HepG2 (cell line): ENCODE data around the gene BMPR1B. TPM values are rescaled to one million over a fixed set of nuclear protein-coding genes. Genes with fewer than 3 reads are reported as not detected.

Experiments used
- ATAC-seq: fragments of 200-7000 bp; cut with Tn5 transposase; 3 replicates; pipeline ENCODE4 v1.9.1; 2020; ENCODE audit warnings: mild to moderate bottlenecking, moderate library complexity
- BruUV-seq: library from RNA; stranded (reverse); fragments of 400-500 nt; replicated peaks from 2 replicates; lab custom pipeline; 2021; lab: Mats Ljungman, UMichigan
- CTCF ChIA-PET: fragments of 300-600 bp; formaldehyde crosslinking; extraction: SDS; loops from one replicate; lab custom pipeline; 2021; ENCODE audit warnings: low total read pairs, inconsistent platforms, low intra/inter-chr PET ratio; lab: Yijun Ruan, JAX
- POLR2A ChIA-PET: fragments of 350-600 bp; sonication (Branson Sonifier 250); formaldehyde crosslinking; loops from one replicate; lab custom pipeline; 2020; ENCODE audit warnings: antibody characterized with exemption, inconsistent platforms; lab: Yijun Ruan, JAX
- DNase-seq: peaks from one replicate; pipeline ENCODE4 v3.0.0-alpha.2; 2015; ENCODE audit warnings: low spot score
- FAIRE-seq: peaks from 3 replicates; lab custom pipeline; 2011; peaks lifted over from hg19 to GRCh38; lab: Jason Lieb, UNC
- H2AFZ ChIP-seq: one replicate; pipeline ENCODE4 v1.6.1; 2011; ENCODE audit warnings: low read length, inconsistent platforms
- H3K27ac ChIP-seq: fragments of 300-600 bp; 3 replicates; pipeline ENCODE4 v1.8.0; 2011; ENCODE audit warnings: mixed run types, mild to moderate bottlenecking, mixed read lengths, low read length, inconsistent platforms; ENCODE audit not compliant: insufficient read depth; ENCODE audit errors: extremely low read length
- H3K27me3 ChIP-seq, 2 experiments: fragments of 200-600 bp in 1 of 2; 2 replicates in 1 of 2; 3 replicates in 1 of 2; pipeline versions ENCODE4 v1.6.0 to v1.8.0; 2011; ENCODE audit warnings: low read length in 2 of 2, mild to moderate bottlenecking in 2 of 2, moderate library complexity in 2 of 2, inconsistent platforms in 1 of 2; ENCODE audit not compliant: insufficient read depth in 2 of 2, control insufficient read depth in 1 of 2
- H3K36me3 ChIP-seq, 2 experiments: fragments of 200-600 bp in 1 of 2; replicated peaks in 1 of 2; 2 replicates in 1 of 2; 3 replicates in 1 of 2; pipeline versions ENCODE4 v1.5.1 to v1.8.0; 2011; ENCODE audit warnings: low read length in 2 of 2, inconsistent platforms in 1 of 2; ENCODE audit not compliant: insufficient read depth in 2 of 2, control insufficient read depth in 1 of 2
- H3K4me1 ChIP-seq: 2 replicates; pipeline ENCODE4 v1.5.1; 2012; ENCODE audit warnings: low read length, inconsistent platforms; ENCODE audit not compliant: insufficient read depth
- H3K4me2 ChIP-seq: 2 replicates; pipeline ENCODE4 v1.6.0; 2011; ENCODE audit warnings: low read depth, low read length, inconsistent platforms
- H3K4me3 ChIP-seq, 3 experiments: fragments of 200-600 bp in 1 of 3; sonication (generic), shearing (Covaris generic) in 1 of 3; replicated peaks in 1 of 3; 2 replicates each; pipeline ENCODE4 v1.5.1; 2011 to 2016; ENCODE audit warnings: low read length in 3 of 3, inconsistent platforms in 2 of 3, low read depth in 2 of 3, mild to moderate bottlenecking in 2 of 3, control low read depth in 1 of 3, mixed read lengths in 1 of 3; ENCODE audit not compliant: insufficient read depth in 1 of 3
- H3K79me2 ChIP-seq: one replicate; pipeline ENCODE4 v1.6.1; 2011; ENCODE audit warnings: low read length, inconsistent platforms; ENCODE audit not compliant: insufficient read depth
- H3K9ac ChIP-seq: 2 replicates; pipeline ENCODE4 v1.6.0; 2011; ENCODE audit warnings: mild to moderate bottlenecking, low read depth, low read length, inconsistent platforms; ENCODE audit not compliant: insufficient read depth
- H3K9me3 ChIP-seq: 2 replicates; pipeline ENCODE4 v1.5.1; 2012; ENCODE audit warnings: mild to moderate bottlenecking, low read length
- H4K20me1 ChIP-seq: 2 replicates; pipeline ENCODE4 v1.6.0; 2011; ENCODE audit warnings: inconsistent platforms, mild to moderate bottlenecking, low read length, moderate library complexity; ENCODE audit not compliant: insufficient read depth
- ARID2 ChIP-seq: sonication (generic); formaldehyde crosslinking; IDR thresholded peaks from 2 replicates; pipeline ENCODE4 v1.8.1; 2022; ENCODE audit warnings: mild to moderate bottlenecking, missing genetic modification reagents, borderline replicate concordance
- CAMTA2 ChIP-seq: sonication (generic); formaldehyde crosslinking; IDR thresholded peaks from 2 replicates; pipeline ENCODE4 v1.4.0; 2020; ENCODE audit warnings: mild to moderate bottlenecking, missing genetic modification reagents, borderline replicate concordance
- E2F5 ChIP-seq: sonication (generic); formaldehyde crosslinking; conservative IDR thresholded peaks from 2 replicates; pipeline ENCODE4 v1.4.0; 2020; ENCODE audit warnings: missing genetic modification reagents
- HMGA1 ChIP-seq: sonication (generic); formaldehyde crosslinking; conservative IDR thresholded peaks from 2 replicates; pipeline ENCODE4 v1.4.0; 2020; ENCODE audit warnings: missing genetic modification reagents
- NAIF1 ChIP-seq: sonication (generic); formaldehyde crosslinking; IDR thresholded peaks from 2 replicates; pipeline ENCODE4 v1.5.0; 2020; ENCODE audit warnings: mild to moderate bottlenecking, missing genetic modification reagents, borderline replicate concordance
- NCOA1 ChIP-seq: sonication (generic); formaldehyde crosslinking; IDR thresholded peaks from 2 replicates; pipeline ENCODE4 v1.9.0; 2021; ENCODE audit warnings: missing genetic modification reagents
- NR2F1 ChIP-seq, 2 experiments: fragments of 450-650 bp in 1 of 2; formaldehyde crosslinking in 1 of 2; IDR thresholded peaks; 2 replicates each; pipeline versions ENCODE4 v1.5.0 to v1.6.1; 2016 to 2020; ENCODE audit warnings: mild to moderate bottlenecking in 1 of 2, missing compliant biosample characterization in 1 of 2, missing genetic modification reagents in 1 of 2, moderate library complexity in 1 of 2
- PREB ChIP-seq: sonication (generic); formaldehyde crosslinking; IDR thresholded peaks from 2 replicates; pipeline ENCODE4 v1.4.0; 2020; ENCODE audit warnings: missing genetic modification reagents
- SUZ12 ChIP-seq: fragments of 150-350 bp; IDR thresholded peaks from 2 replicates; pipeline ENCODE4 v1.6.1; 2014; ENCODE audit warnings: low read depth, low read length
- UBTF ChIP-seq: sonication (generic); formaldehyde crosslinking; IDR thresholded peaks from 2 replicates; pipeline ENCODE4 v1.4.0; 2020; ENCODE audit warnings: mild to moderate bottlenecking, missing genetic modification reagents
- ZBTB7A ChIP-seq: sonication (generic); formaldehyde crosslinking; IDR thresholded peaks from 2 replicates; pipeline ENCODE4 v1.8.0; 2022; ENCODE audit warnings: mild to moderate bottlenecking, missing genetic modification reagents
- ZFP90 ChIP-seq: sonication (generic); formaldehyde crosslinking; IDR thresholded peaks from 2 replicates; pipeline ENCODE4 v1.8.0; 2022; ENCODE audit warnings: missing genetic modification reagents, mild to moderate bottlenecking, inconsistent platforms, borderline replicate concordance
- ZNF20 ChIP-seq: sonication (generic); formaldehyde crosslinking; IDR thresholded peaks from 2 replicates; pipeline ENCODE4 v1.4.0; 2020; ENCODE audit warnings: mild to moderate bottlenecking, moderate library complexity, missing genetic modification reagents
- ZNF574 ChIP-seq: sonication (generic); formaldehyde crosslinking; IDR thresholded peaks from 2 replicates; pipeline ENCODE4 v1.4.0; 2020; ENCODE audit warnings: missing genetic modification reagents
- ZNF597 ChIP-seq: sonication (generic); formaldehyde crosslinking; IDR thresholded peaks from 2 replicates; pipeline ENCODE4 v1.5.0; 2020; ENCODE audit warnings: missing genetic modification reagents
- ZNF724P ChIP-seq: sonication (generic); formaldehyde crosslinking; IDR thresholded peaks from 2 replicates; pipeline ENCODE4 v1.8.0; 2022; ENCODE audit warnings: missing genetic modification reagents, borderline replicate concordance
- ZNF781 ChIP-seq: sonication (generic); formaldehyde crosslinking; IDR thresholded peaks from 2 replicates; pipeline ENCODE4 v1.5.1; 2020; ENCODE audit warnings: borderline replicate concordance, mild to moderate bottlenecking, missing genetic modification reagents; ENCODE audit errors: not compliant biosample characterization
- WGBS: methylation state at CpG from one replicate; pipeline ENCODE4 v1.1.6; 2017; ENCODE audit warnings: low lambda C conversion rate; 5-methylcytosine and 5-hydroxymethylcytosine counted together
- in situ Hi-C: cut with HindIII; loops from 2 replicates; pipeline ENCODE4 v1.10.0; 2017; ENCODE audit warnings: low pct_unique_long_range_greater_than_20kb; ENCODE audit not compliant: extremely low pct_ligation_motif_present
- intact Hi-C: fragments of 100-400 bp; cut with micrococcal nuclease; formaldehyde crosslinking; loops from one replicate; pipeline ENCODE4 v1.10.0; 2022; ENCODE audit not compliant: unreplicated experiment
- polyA plus RNA-seq, 8 experiments: library from polyadenylated mRNA; depleted of rRNA in 3 of 8; stranded (reverse) in 7 of 8; unstranded in 1 of 8; fragments of >200 nt; fragmentation: Illumina TruSeq in 4 of 8; extraction: Trizol in 4 of 8; gene quantifications; 2 replicates each; pipeline versions ENCODE4 v1.2.1 to v1.2.3, GENCODE V29; 2011 to 2016; ENCODE audit warnings: low read depth in 4 of 8, missing spikeins in 1 of 8, mixed read lengths in 1 of 8; ENCODE audit not compliant: insufficient read depth in 1 of 8
- total RNA-seq, 5 experiments: library from RNA; depleted of rRNA; stranded (reverse); fragments of >200 nt; fragmentation: Illumina TruSeq; extraction: Trizol; gene quantifications; 2 replicates each; pipeline ENCODE4 v1.2.3, GENCODE V29; 2016; ENCODE audit warnings: low read depth in 1 of 5

BMPR1B gene
- total and polyA plus RNA-seq, 2 of the 13 experiments (the other 11 are each of a cell fraction or from before 2014, with no cell fraction given): 0.07 TPM; not detected in 1

GRCh38 chr4:94831607-94832006 is 73.9 kb downstream of the BMPR1B start:
- CTCF ChIA-PET: no interaction called here
- POLR2A ChIA-PET: no interaction called here
- TF ChIP-seq NAIF1 (CRISPR knock-in tag) (no peak), CAMTA2 (no peak), NR2F1 (CRISPR knock-in tag; IDR thresholded peaks at IDR 0.05) (no peak), SUZ12 (no peak), PREB (no peak), ZNF724P (no peak), ZNF781 (no peak), NCOA1 (CRISPR knock-in tag) (no peak), ZNF20 (CRISPR knock-in tag) (no peak), ZBTB7A (CRISPR knock-in tag) (no peak), ZFP90 (no peak), UBTF (CRISPR knock-in tag) (no peak), ARID2 (no peak), ZNF597 (CRISPR knock-in tag) (no peak), ZNF574 (CRISPR knock-in tag) (no peak), E2F5 (CRISPR knock-in tag) (no peak), HMGA1 (no peak)

More at GRCh38 chr4:94831607-94832006, 73.9 kb downstream of the BMPR1B start:
- H3K4me3 ChIP-seq: no peak overlapping the region
- H4K20me1 ChIP-seq: no peaks in the 10 kb centered on the region
- no TSS peak for BruUV-seq
- H3K9me3 ChIP-seq: no peaks in the 10 kb centered on the region
- H3K27ac ChIP-seq: no peak overlapping the region
- no peaks in the 10 kb centered on the region for H3K27me3 ChIP-seq
- ATAC-seq (no peak), FAIRE-seq (no peak), DNase-seq (no peak)
- intact Hi-C loops: no loop called here
- H3K36me3 ChIP-seq: no peaks in the 10 kb centered on the region
- H3K4me2 ChIP-seq: no peak overlapping the region
- in situ Hi-C loops: no loop called here
- H2AFZ ChIP-seq: no peak overlapping the region
- WGBS: 0% methylated on average over 2 of the region's 2 CpGs
- no peaks in the 10 kb centered on the region for H3K4me1 ChIP-seq
- no peaks in the 10 kb centered on the region for H3K79me2 ChIP-seq
- no peak overlapping the region for H3K9ac ChIP-seq
